Measurements from ENCODE around the gene SHMT1.

DNA sequence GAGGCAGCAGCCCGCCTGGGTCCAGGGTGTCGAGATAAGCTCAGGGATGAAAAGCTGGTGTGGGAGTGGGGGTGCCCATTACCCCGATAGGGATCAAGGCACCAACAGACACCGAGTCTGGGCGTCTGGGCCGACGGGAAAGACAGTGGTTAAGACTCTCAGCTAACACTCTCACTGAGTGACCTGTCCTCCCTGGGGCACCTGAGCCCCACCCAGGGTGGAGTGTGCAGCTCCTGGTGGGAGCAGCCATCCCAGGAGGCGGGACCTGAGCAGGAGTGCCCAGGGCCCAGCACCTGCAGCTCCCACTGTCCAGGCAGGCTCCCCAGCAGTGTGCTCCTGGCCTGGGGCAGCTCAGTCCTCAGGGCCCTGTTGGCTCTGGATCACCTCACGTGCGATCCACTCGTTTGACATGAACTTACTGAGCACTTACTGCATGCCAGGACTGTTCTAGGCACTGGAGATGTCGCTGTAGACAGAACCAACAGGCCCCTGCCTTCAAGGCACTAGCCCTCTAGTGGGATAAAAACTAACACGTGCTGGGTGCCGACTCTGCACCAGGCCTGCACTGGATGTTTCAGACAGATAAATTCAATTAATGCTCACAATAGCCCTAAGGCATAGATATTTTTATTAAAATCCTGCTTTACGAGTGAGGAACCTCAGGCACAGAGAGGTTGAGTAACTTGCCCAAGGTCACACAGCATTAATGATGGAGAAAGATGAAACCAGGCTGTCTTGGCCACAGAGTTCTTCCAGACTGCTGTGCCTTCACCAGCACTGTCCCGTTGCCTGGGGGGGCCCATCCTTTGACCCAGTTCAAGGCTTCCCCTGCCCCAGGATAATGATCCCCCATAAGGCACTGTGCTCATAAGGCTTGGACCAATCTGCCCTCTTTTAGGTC lies 16.1 kb upstream of the SHMT1 start:
- TF ChIP-seq, protein P1, sequence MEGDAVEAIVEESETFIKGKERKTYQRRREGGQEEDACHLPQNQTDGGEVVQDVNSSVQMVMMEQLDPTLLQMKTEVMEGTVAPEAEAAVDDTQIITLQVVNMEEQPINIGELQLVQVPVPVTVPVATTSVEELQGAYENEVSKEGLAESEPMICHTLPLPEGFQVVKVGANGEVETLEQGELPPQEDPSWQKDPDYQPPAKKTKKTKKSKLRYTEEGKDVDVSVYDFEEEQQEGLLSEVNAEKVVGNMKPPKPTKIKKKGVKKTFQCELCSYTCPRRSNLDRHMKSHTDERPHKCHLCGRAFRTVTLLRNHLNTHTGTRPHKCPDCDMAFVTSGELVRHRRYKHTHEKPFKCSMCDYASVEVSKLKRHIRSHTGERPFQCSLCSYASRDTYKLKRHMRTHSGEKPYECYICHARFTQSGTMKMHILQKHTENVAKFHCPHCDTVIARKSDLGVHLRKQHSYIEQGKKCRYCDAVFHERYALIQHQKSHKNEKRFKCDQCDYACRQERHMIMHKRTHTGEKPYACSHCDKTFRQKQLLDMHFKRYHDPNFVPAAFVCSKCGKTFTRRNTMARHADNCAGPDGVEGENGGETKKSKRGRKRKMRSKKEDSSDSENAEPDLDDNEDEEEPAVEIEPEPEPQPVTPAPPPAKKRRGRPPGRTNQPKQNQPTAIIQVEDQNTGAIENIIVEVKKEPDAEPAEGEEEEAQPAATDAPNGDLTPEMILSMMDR (optimal IDR thresholded peaks at IDR 0.05 in 1 of 3, IDR thresholded peaks at IDR 0.05 in 1 of 3, conservative IDR thresholded peaks at IDR 0.05 in 1 of 3; ENCODE audit: extremely low read depth in 1 of 3, insufficient read depth in 2 of 3, low read length in 3 of 3) = no peak
- TF ChIP-seq EZH2 (IDR thresholded peaks at IDR 0.05; ENCODE audit: low read length) = no peak
